ENCODE measurements around the gene LCN1.

DNA sequence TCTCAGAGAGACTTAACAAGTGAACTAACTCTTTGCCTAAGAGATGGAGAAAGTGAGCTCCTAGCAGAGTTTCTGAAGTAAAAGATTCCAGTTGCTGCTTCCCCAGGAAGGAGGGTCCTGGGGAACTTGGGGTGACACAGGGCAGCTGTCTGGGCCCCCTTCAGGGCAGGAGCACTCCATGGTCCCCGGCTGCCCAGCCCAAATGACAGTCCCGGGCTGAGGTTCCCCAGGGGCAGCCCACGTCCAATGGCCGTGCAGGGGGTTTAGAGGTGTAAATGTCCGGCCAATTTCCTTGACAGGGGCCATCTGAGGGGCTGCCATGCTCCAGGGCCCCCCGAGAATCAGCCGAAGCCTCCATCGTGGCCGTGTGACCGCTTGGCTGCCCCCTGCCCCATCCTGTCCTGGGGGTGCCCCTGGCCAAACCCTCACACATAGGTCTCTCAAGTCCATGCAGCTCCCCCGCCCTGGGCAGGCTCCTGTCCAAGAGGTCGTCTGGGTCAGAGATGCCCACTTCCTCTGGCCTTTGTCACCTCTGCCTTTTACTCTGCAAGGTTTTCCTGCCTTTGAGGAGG lies 47.2 kb upstream of the LCN1 start:
- TF ChIP-seq, protein P1, sequence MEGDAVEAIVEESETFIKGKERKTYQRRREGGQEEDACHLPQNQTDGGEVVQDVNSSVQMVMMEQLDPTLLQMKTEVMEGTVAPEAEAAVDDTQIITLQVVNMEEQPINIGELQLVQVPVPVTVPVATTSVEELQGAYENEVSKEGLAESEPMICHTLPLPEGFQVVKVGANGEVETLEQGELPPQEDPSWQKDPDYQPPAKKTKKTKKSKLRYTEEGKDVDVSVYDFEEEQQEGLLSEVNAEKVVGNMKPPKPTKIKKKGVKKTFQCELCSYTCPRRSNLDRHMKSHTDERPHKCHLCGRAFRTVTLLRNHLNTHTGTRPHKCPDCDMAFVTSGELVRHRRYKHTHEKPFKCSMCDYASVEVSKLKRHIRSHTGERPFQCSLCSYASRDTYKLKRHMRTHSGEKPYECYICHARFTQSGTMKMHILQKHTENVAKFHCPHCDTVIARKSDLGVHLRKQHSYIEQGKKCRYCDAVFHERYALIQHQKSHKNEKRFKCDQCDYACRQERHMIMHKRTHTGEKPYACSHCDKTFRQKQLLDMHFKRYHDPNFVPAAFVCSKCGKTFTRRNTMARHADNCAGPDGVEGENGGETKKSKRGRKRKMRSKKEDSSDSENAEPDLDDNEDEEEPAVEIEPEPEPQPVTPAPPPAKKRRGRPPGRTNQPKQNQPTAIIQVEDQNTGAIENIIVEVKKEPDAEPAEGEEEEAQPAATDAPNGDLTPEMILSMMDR (optimal IDR thresholded peaks at IDR 0.05 in 1 of 3, IDR thresholded peaks at IDR 0.05 in 1 of 3, conservative IDR thresholded peaks at IDR 0.05 in 1 of 3; ENCODE audit: extremely low read depth in 1 of 3, insufficient read depth in 2 of 3, low read length in 3 of 3) = no peak
- TF ChIP-seq EZH2 (IDR thresholded peaks at IDR 0.05; ENCODE audit: low read length) = no peak
